ENCODE results near the gene TNNT2.

TNNT2 gene

GRCh38 chr1:201377611-201378092 lies at the start of gene TNNT2:
TNNT2 (minus strand) TSS chr1:201377680; CDS start chr1:201373254, 4,426 bp downstream.
- DNase-seq (ENCODE audit: low read depth), result no peak

DNA sequence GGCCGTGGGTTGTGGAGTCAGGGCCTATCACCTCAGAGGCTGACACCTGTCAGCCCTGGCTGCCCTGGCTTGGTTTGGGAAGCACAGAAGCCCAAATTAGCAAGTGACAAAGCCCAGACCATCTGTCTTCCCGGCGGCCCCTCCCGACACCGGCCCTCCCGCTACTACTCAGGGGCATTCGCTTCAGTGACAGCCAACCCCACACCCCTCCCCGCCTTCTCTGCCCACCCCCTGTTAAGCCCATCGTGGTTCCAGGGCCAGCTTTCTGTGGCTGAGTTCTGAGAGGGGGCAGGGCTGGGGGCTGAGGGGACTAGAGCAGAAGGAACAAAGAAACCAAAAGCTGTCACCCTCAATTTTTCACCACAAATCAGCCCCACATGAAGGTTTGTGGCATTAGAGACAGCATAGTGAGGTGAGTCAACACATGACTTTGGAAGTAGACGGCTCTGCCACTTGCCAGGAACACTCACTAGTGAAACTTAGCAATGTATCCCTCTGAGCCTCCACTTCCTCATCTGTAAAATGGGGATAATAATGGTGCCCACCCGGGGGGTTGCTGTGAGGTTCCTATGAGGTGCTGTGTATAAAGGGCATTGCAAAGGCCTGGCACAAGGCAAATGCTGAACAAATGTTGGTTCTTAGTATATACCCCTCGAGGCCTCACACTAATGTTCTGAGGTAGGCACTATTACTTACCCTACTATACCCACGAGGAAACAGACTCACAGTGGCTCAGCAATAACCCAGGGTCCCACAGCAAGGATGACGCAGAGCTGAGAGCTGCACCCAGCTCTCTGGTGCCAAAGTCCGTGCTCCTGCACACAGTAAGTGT lies 49.2 kb upstream of the TNNT2 start:
- no peak for DNase-seq (ENCODE audit: low read depth)

- no peak for DNase-seq (ENCODE audit: low read depth)
Measured at GRCh38 chr1:201424146-201424545, 46.7 kb upstream of the TNNT2 start.

DNA sequence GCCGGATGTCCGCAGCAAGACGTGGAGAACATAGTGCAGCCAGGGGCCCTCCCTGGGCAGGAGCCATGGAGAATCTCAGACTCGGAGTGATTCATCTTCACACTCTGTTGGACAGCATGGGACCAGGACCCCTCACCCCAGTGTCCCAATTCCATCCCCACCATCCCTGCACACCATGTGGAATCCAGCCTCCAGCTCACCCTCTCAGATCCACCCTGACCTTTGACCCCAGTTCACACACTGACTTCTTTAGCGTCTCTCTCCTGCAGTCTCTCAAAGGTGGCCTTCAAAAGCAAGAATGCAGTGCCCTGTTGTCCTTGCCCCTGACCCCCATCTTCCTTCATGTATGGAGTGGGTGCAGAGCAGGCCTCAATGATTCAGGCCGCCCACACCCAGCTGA lies 46.2 kb upstream of the TNNT2 start:
- DNase-seq (ENCODE audit: low read depth), result no peak

DNA sequence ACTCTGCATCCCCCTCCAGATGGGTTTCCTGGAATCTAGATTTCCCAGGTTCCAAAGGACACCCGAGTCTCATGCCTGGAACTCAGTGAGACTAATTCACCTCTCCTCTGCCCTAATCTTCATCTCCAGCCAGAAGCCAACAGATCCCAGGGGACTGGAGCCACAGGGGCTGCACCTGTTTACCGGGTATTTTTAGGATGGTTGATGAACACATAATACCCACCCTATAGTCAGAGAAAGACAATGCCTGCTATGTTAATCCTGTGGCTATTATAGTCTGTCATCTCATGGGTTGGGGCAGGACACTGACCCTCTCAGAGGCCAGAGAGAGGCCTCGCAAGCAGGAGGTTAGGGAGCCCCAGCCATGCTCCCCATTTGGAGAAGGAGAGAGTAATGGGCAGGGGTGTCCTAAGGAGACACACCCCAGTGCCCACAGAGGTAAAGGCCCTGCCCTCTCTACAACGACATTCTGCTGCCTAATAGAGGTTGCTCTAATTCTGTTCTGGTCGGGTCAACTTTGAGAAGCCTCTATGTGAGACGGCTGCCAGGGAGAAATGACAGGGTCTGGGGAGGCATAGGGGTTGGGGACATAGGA lies 45.1 kb upstream of the TNNT2 start:
- no peak for DNase-seq (ENCODE audit: low read depth)

DNA sequence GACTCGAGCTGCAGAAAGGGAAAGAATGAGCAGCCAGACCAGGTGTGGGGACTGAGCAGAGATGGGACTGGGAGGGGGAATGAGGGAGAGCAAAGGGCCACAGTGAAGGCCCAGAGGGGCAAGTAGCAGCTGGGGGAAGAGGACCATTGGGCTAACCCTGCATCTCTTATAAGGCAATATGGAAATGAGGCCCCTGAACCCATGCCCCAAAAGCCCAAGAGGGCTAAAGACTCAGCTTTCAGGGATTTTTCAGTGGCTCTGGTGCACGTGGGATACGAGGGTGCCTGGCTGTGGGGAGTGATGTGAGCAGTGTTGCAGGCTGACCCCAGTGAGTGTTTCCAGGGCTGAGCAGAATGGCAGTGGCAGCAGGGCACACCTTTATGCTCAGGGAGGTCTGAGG lies 44.5 kb upstream of the TNNT2 start:
- no peak for DNase-seq (ENCODE audit: low read depth)

- no peak for DNase-seq (ENCODE audit: low read depth)
Measured at GRCh38 chr1:201421041-201421440, 43.6 kb upstream of the TNNT2 start.

- DNase-seq (ENCODE audit: low read depth), result no peak
Measured at GRCh38 chr1:201420608-201421002, 43.1 kb upstream of the TNNT2 start.

- DNase-seq (ENCODE audit: low read depth), result no peak
Measured at GRCh38 chr1:201419746-201420607, 42.5 kb upstream of the TNNT2 start.

DNA sequence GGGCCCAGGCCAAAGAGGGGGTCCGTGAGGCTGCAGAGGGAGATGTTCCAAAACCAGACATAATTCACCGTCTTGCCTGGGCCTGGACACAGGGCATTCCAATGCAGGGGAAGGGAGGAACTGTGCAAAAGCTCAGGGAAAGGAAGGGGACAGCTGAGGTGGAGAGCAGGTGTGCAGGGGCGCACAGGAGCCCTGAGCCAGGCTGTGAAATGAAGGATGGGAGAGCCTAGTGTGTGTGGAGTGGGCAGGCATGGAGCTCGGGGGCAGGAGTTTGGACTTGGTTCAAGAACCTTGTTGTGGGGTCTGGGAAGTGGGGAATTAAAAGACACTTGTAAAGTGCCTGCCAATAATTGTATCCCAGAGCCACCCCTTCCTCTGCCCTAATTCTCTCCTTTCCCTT lies 41.8 kb upstream of the TNNT2 start:
- DNase-seq (ENCODE audit: low read depth), result no peak

GRCh38 chr1:201418461-201418860 lies 41.0 kb upstream of the TNNT2 start:
- no peak for DNase-seq (ENCODE audit: low read depth)

DNA sequence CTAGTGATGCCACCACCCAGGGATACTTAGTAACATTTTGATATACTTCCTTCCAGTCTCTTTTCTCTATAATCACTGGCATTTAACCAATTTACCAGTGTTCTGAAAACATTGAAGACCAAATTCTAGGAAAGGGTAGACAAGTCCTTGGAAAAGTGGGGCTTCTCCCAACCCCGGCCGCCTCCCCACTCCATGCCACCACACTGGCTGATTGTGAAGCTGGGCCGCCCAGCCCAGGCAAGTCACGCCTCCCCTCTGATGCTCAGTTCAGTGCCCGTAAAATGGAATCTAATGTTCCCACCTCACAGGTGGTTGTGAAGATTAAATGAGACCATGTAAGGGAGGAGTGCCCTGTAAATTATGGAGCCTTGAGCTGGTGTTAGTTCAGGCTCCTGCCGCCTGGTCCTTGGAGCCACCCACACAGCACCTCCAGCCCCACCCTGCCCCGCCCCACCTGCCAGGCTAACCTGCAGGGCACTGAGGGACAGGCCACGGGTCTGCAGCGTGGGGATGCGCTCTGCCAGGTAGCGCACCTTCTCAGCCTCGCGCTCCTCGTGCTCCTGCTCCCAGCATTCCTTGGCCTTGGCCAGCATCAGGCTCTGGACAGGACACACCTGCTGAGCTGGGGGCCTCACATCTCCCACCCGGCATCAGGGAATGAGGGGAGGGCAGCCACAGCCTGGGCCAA lies 36.7 kb upstream of the TNNT2 start:
- DNase-seq (ENCODE audit: low read depth), result no peak

- DNase-seq (ENCODE audit: low read depth), result no peak
Measured at GRCh38 chr1:201411292-201411691, 33.8 kb upstream of the TNNT2 start.

DNA sequence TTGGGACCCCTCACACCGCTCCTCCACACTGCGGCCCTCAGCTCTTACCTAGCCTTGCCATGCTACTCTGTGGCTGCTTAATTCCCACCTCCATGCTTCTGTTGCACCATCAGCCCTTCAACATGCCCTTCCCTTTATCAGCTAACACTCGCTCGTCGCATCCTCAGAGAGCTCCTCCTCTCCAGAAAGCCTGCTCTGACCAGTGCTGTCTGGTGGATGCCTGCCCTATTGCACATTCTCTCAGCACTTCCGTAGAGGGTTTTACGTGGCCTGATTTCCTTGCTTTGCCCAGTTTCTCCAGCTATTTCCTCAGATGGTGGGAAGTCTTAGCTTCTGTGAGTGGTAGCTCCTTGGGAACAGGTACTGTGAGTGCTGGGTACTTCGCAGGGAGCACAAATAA lies 32.0 kb upstream of the TNNT2 start:
- DNase-seq (ENCODE audit: low read depth), result no peak

DNA sequence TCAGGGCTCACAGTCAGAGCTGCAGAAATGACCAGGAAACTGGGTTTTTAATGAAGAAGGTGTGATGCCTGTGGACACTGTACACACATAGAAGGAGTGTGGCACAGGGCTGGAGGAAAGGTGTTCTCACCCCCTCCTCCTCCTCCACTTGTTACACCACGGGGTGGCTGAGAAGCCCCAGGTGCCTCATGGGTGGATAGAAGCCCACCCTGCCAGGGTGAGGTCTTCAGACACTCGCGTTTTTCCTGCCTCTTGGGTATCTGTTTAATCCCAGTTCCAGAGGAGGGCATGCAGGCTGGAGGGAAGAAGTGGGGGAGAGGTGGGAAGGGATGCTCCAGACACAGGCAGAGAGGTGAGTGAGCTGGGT lies 31.3 kb upstream of the TNNT2 start:
- no peak for DNase-seq (ENCODE audit: low read depth)

DNA sequence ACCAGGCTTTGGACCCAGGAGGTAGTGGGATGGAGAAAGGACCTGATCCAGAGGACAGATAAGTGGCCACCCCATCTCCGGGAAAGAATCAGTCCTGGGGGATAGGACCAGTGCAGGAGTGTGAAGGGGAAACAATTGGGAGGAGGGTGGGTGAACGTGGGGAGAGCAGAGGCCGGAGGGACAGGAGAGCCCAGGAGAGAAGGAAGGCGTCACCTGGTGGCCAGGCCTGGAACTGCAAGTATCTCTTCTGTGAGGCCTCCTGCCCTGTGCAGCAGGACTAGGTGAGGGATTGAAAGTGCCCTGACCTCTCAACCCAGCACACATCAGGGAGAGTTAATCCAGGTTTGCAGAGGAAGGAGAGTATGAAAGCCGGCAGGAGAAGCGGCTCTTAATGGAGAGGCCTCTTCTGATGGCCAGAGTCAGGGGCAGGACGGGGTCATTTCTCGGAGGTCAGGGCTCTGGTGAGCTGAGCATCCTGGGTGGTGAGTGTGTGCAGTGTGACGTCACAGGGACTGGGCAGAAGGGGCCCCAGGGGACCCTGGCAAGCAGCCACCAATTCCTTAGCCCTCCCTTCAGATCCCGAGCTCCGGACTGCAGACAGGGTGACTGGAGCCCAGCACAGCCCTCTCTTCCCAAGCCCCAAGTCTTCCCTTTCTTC lies 30.8 kb upstream of the TNNT2 start:
- peak; percentile 36 for DNase-seq (ENCODE audit: low read depth)

- DNase-seq (ENCODE audit: low read depth), result no peak
Measured at GRCh38 chr1:201406831-201407406, 29.4 kb upstream of the TNNT2 start.

DNA sequence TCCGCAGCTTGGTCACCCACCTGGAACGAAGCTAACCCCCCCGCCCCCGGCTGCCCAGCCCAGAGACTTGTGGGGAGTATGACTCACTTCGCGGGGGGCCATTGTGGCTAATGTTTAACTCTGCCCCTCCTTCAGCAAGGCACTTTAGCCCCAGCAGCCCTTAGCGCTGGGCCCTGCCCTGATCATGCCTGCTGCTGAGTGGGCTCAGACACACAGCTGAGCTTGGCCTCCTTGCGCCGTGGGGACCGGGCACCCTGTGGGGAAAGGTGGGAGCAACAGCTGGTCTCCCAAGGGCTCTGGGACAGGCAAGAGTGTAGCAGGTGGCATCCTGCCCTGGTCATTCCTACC lies 28.0 kb upstream of the TNNT2 start:
- DNase-seq (ENCODE audit: low read depth), result no peak

GRCh38 chr1:201404722-201405483 lies 27.4 kb upstream of the TNNT2 start:
- no peak for DNase-seq (ENCODE audit: low read depth)

DNA sequence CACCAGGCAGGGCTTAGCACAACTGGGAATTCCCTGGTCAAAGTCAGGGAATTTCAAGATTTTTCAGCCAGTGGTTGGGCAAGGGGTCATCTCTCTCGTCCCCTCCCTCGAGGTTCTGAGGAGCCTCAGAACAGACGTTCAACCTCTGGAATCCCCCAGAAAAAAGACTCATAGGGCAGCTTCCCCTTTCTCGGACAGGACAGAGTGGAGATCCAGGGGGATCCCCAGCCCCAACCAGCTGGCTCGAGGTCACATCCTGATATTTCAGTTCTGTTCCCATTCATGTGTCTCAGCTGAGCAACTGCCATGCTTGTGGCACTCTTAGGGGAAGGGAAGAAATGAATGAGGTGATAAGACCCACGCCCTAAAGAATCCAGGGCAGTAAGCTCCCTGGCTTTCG lies 26.6 kb upstream of the TNNT2 start:
- no peak for DNase-seq (ENCODE audit: low read depth)

DNA sequence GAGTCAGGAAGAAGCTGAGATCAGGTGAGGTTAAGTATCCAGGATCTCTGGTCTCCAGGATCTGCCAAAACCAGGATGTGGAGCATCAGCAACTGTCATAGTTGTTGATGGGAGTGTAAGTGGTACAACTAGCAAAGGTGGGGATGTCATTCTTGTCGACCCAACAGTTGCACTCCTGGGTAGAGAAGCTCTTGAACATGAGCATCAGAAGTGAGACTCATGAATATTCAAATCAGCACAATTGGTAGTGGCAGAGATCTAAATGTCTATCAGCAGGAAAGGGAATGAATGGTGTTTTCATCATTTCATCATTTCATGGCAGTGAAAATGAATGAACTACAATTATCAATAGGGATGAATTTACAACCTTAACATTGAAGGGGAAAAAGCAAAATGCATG lies 25.9 kb upstream of the TNNT2 start:
- DNase-seq (ENCODE audit: low read depth), result no peak
